Psoas muscle (tissue), 8 donors: ENCODE data around the gene SRRM4. TPM values are rescaled to one million over a fixed set of nuclear protein-coding genes. Genes with fewer than 3 reads are reported as not detected.

ENCODE experiments used
- ATAC-seq, 4 donors: fragments of 200-7000 bp; cut with Tn5 transposase; one replicate each; pipeline ENCODE4 v1.9.1; 2020; ENCODE audit warnings: moderate library complexity in 3 of 4, mild to moderate bottlenecking in 2 of 4
- DNase-seq, 2 donors: peaks; one replicate each; pipeline ENCODE4 v3.0.0-alpha.2; 2020
- H3K27ac ChIP-seq: fragments of 200-600 bp; one replicate; pipeline ENCODE4 v1.8.0; 2022
- H3K27me3 ChIP-seq, 3 donors: fragments of 200-600 bp in 1 of 3; one replicate each; pipeline versions ENCODE4 v1.6.1 to v1.8.0; 2013 to 2022; ENCODE audit warnings: low read length in 2 of 3, mild to moderate bottlenecking in 2 of 3, moderate library complexity in 1 of 3; ENCODE audit not compliant: insufficient read depth in 3 of 3
- H3K36me3 ChIP-seq, 2 donors: fragments of 200-600 bp in 1 of 2; one replicate each; pipeline versions ENCODE4 v1.6.1 to v1.8.0; 2013 to 2022; ENCODE audit warnings: low read depth in 1 of 2, mild to moderate bottlenecking in 1 of 2, moderate library complexity in 1 of 2; ENCODE audit not compliant: insufficient read depth in 1 of 2
- H3K4me1 ChIP-seq: fragments of 200-600 bp; one replicate; pipeline ENCODE4 v1.8.0; 2022
- H3K4me3 ChIP-seq: fragments of 200-600 bp; one replicate; pipeline ENCODE4 v1.8.0; 2022; ENCODE audit warnings: mild to moderate bottlenecking
- H3K9me3 ChIP-seq: fragments of 200-600 bp; one replicate; pipeline ENCODE4 v1.8.0; 2022
- CTCF ChIP-seq: fragments of 200-600 bp; IDR thresholded peaks from one replicate; pipeline ENCODE4 v1.8.0; 2022; ENCODE audit warnings: antibody characterized with exemption
- WGBS, 3 donors: extraction: QIAGEN DNeasy Blood & Tissue Kit; methylation state at CpG; one replicate each; pipeline versions ENCODE4 v1.1.6 to v1.1.7; 2013; 5-methylcytosine and 5-hydroxymethylcytosine counted together
- intact Hi-C, 2 donors: fragments of 100-400 bp; cut with DNase I; formaldehyde crosslinking; loops; one replicate each; pipeline versions ENCODE4 v1.11.0 to v1.14.2; 2022
- polyA plus RNA-seq, 3 donors: library from polyadenylated mRNA; stranded (reverse); fragments of 200-250 nt; gene quantifications; one replicate each; pipeline ENCODE4 v1.2.3, GENCODE V29; 2013
- total RNA-seq, 4 donors: library from RNA; stranded (reverse); fragmentation: NEBNext Ultra II Directional in 2 of 4; extraction: Animal tissue kit (Norgen Biotek cat#: 25700) in 2 of 4; gene quantifications; one replicate each; pipeline versions ENCODE4 v1.2.1 to v1.2.4, GENCODE V29; 2021 to 2023
- donor health status: healthy with polysubstance abuse.
- donor health status: DM: no; HTN: no; CAD: no; lungs with moderate emphysema.
- donor health status: Bipolar disorder and iron deficiency.
- donor health status: healthy.
- donor health status: DM: yes; HTN: yes; CAD: no.
- donor health status: DM: no; HTN: no; CAD: no.
- donor health status: DM: no; HTN: no; CAD: no.
- donor health status: DM: yes; HTN: yes; CAD: no.

SRRM4 gene
- total and polyA plus RNA-seq, 7 donors, result 0.01 to 0.19 (median 0.09) TPM

DNA sequence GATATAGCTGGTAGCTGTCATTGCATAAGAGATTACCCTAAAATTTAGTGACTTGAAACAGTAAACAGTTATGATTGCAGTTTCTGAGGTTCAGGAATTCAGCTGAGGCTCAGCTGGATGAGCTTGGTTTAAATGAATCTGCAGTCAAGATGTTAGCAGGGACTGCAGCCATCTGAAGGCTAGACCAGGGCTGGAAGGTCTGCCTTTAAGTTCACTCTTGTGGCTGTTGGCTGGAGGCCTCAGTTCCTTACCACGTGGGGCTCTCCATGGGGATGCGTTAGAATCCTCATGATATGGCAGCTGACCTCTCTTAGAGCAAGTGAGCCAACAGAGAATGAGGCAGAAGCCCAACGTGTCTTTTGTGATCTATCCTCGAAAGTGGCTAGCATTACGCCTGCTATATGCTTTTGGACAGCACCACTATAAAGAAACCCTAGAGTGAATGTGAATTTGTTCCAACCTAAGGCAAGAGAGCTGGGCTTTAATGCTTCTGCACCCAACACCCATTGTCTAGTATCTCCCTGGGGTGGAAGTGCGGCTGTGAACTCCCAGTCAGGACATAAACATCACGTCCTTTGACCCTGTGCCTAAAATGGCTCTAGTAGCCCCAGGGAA, 223.4 kb downstream of the SRRM4 start:
- Histone ChIP-seq H3K27ac (peak overlapping the region; percentile 63), H3K36me3 (no peaks in the 10 kb centered on the region), H3K27me3 (peaks cover 0 to 2% (median 0%) of the 10 kb centered on the region in 3 donors), H3K4me1 (peaks cover 21% of the 10 kb centered on the region), H3K9me3 (no peaks in the 10 kb centered on the region), H3K4me3 (no peak overlapping the region)
- no peak for TF ChIP-seq CTCF
- DNase-seq, result no peak
- ATAC-seq, result no peak
- 42 to 55% (median 45%) methylated on average over 7 of the region's 7 CpGs for WGBS, 3 donors
- intact Hi-C loops, result loop anchor here in 1 of 2 donors (10.0 kb wide), 1 partner anchor 210 kb away; no protein-coding TSS in a partner anchor

DNA sequence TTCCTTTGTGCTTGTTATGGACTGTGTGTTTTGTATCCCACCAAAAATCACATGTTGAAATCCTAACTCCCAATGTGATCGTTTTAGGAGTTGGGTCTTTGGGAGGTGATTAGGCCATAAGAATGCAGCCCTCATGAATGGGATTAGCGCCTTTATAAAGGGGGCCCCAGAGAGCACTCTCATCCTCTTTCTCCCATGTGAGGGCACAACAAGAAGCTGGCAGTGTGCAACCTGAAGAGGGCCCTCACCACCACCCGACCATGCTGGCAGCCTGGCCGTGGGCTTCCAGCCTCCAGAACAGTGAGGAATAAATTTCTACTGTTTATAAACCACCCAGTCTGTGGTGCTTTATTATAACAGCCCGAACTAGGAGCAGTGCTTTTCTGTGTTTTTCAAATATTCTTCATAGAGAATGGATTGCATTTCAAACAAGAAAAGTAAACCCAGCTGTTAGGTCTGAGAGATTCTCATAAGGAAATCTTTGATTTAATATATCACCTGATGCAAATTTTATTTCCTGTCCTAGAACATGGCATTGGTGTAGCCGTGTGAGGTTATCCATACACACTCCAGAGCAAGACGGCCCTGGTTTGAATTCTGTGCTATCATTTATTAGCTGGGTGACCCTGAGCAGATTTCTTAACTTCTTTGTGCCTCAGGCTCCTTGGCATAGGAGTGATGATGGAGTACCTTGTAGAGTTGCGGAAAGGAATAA, 225.2 kb downstream of the SRRM4 start:
- H3K4me3 ChIP-seq, result no peak overlapping the region
- no peak for DNase-seq
- no peaks in the 10 kb centered on the region for H3K36me3 ChIP-seq
- no peak for TF ChIP-seq CTCF
- peaks cover 21% of the 10 kb centered on the region for H3K4me1 ChIP-seq
- no peaks in the 10 kb centered on the region for H3K9me3 ChIP-seq
- 67 to 76% (median 72%) methylated on average over 8 of the region's 8 CpGs for WGBS, 3 donors
- H3K27me3 ChIP-seq, result peaks cover 0 to 2% (median 0%) of the 10 kb centered on the region in 3 donors
- intact Hi-C loops, result loop anchor here in 1 of 2 donors (10.0 kb wide), 1 partner anchor 208 kb away; no protein-coding TSS in a partner anchor
- H3K27ac ChIP-seq, result no peak overlapping the region
- no peak for ATAC-seq

DNA sequence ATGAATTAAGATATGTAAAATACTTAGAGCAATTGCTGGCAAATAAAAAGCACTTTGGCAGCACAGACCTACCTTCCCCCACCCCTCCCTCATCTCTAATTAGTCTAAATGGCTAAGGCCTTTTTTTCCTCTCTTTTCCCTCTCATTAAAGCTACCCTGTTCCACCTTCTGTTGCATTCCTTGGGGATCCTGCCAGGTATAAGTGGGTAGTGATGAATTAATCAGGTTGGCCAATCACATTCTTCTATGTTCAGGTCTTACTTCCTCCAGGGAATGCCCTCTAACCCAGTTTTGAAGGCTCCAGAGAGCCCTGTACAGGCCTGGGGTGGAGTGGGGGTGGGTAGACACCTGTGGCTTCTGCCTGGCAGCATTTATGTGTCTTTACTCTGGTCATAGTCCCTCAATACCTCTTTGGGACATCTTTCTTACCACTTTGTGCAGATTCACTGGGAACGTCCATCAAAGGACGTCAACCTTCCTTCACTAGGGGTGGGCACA, 225.8 kb downstream of the SRRM4 start:
- intact Hi-C loops, result loop anchor here in 1 of 2 donors (10.0 kb wide), 1 partner anchor 208 kb away; no protein-coding TSS in a partner anchor
- peaks cover 21% of the 10 kb centered on the region for H3K4me1 ChIP-seq
- 77 to 92% (median 87%) methylated on average over 2 of the region's 2 CpGs for WGBS, 3 donors
- H3K9me3 ChIP-seq, result no peaks in the 10 kb centered on the region
- H3K4me3 ChIP-seq, result no peak overlapping the region
- no peak for ATAC-seq
- no peak for DNase-seq
- H3K36me3 ChIP-seq, result no peaks in the 10 kb centered on the region
- TF ChIP-seq CTCF, result no peak
- H3K27ac ChIP-seq, result no peak overlapping the region
- H3K27me3 ChIP-seq, result peaks cover 0 to 2% (median 0%) of the 10 kb centered on the region in 3 donors

DNA sequence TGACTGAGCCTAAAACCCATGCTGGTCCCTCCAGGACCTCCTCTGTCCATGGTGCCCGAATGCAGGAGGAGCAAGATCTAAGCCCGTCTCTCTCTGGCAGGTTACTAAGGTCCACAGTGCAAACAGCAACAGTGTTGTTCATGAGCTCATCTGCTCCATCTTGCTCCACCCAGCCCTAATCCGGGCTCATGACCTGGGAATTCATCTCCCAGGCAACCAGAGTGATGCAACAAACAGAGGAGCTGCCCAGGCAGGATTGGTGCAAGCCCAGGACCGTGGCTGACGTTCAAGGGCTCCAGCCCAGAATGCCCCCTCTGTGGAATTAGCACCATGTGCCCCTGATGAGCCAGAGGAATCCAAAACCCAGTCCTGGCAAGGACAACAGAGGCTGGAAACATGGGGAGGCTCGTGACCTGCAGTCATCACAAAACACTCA, 227.3 kb downstream of the SRRM4 start:
- Histone ChIP-seq H3K27me3 (peaks cover 0 to 2% (median 0%) of the 10 kb centered on the region in 3 donors), H3K4me1 (peaks cover 20% of the 10 kb centered on the region), H3K36me3 (no peaks in the 10 kb centered on the region), H3K9me3 (no peaks in the 10 kb centered on the region), H3K4me3 (no peak overlapping the region), H3K27ac (peak overlapping the region; percentile 32)
- intact Hi-C loops, result loop anchor here in 1 of 2 donors (10.0 kb wide), 1 partner anchor 206 kb away; no protein-coding TSS in a partner anchor
- no peak for TF ChIP-seq CTCF
- WGBS, 3 donors, result 4 to 14% (median 11%) methylated on average over 6 of the region's 6 CpGs
- ATAC-seq (peak; percentile 80 to 90 (median 87)), DNase-seq (peak; percentile 85 to 94)
